Activated T-cell treated with anti-CD3 and anti-CD28 coated beads, Interleukin-2, amount 50 U/mL, for 4 hours (primary cell): ENCODE results near the gene RIT2. TPM values are rescaled to one million over a fixed set of nuclear protein-coding genes. Genes with fewer than 3 reads are reported as not detected.

ENCODE experiments used
- ATAC-seq, 2 donors: fragments of 200-7000 bp; cut with Tn5 transposase; one replicate each; pipeline ENCODE4 v1.10.0; 2021
- DNase-seq: peaks from one replicate; pipeline ENCODE4 v3.0.0-alpha.2; 2020
- H3K27me3 Mint-ChIP-seq: one replicate; pipeline ENCODE4 v1.8.0; 2021; ENCODE audit warnings: low read depth, mixed read lengths
- H3K36me3 Mint-ChIP-seq: one replicate; pipeline ENCODE4 v1.8.0; 2022; ENCODE audit warnings: mixed read lengths; ENCODE audit not compliant: insufficient read depth
- H3K4me1 Mint-ChIP-seq: one replicate; pipeline ENCODE4 v1.8.0; 2021; ENCODE audit warnings: low read depth, mixed read lengths
- H3K4me3 Mint-ChIP-seq: one replicate; pipeline ENCODE4 v1.8.0; 2021; ENCODE audit warnings: mild to moderate bottlenecking, moderate library complexity, mixed read lengths
- H3K9me3 Mint-ChIP-seq: one replicate; pipeline ENCODE4 v1.8.0; 2021; ENCODE audit warnings: mixed read lengths
- total RNA-seq, 3 donors: library from RNA; stranded (reverse); gene quantifications; one replicate each; pipeline ENCODE4 v1.2.1, GENCODE V29; 2021

Gene RIT2
- total RNA-seq, 3 donors from 2014 or later, result not detected

GRCh38 chr18:43067570-43067969 is 47.9 kb downstream of the RIT2 start:
- Mint-ChIP-seq H3K4me1 (no peaks in the 10 kb centered on the region), H3K27me3 (no peaks in the 10 kb centered on the region), H3K9me3 (peaks cover 13% of the 10 kb centered on the region), H3K36me3 (no peaks in the 10 kb centered on the region), H3K4me3 (no peak overlapping the region)
- no peak for DNase-seq
- no peak for ATAC-seq

GRCh38 chr18:43061816-43062215 is 53.7 kb downstream of the RIT2 start:
- H3K4me1 Mint-ChIP-seq, result no peaks in the 10 kb centered on the region
- H3K4me3 Mint-ChIP-seq, result no peak overlapping the region
- H3K36me3 Mint-ChIP-seq, result no peaks in the 10 kb centered on the region
- ATAC-seq (no peak), DNase-seq (no peak)
- H3K27me3 Mint-ChIP-seq, result no peaks in the 10 kb centered on the region
- H3K9me3 Mint-ChIP-seq, result peaks cover 19% of the 10 kb centered on the region

- Mint-ChIP-seq H3K36me3 (no peaks in the 10 kb centered on the region), H3K4me1 (no peaks in the 10 kb centered on the region), H3K27me3 (no peaks in the 10 kb centered on the region), H3K4me3 (no peak overlapping the region), H3K9me3 (peaks cover 14% of the 10 kb centered on the region)
- DNase-seq, result no peak
- ATAC-seq, result no peak
These were observed 54.2 kb downstream of the RIT2 start for GRCh38 chr18:43061318-43061717.

- H3K27me3 Mint-ChIP-seq, result no peaks in the 10 kb centered on the region
- no peak for DNase-seq
- peaks cover 11% of the 10 kb centered on the region for H3K9me3 Mint-ChIP-seq
- H3K4me1 Mint-ChIP-seq, result no peaks in the 10 kb centered on the region
- H3K4me3 Mint-ChIP-seq, result no peak overlapping the region
- no peaks in the 10 kb centered on the region for H3K36me3 Mint-ChIP-seq
- no peak for ATAC-seq
These were observed 55.5 kb downstream of the RIT2 start for GRCh38 chr18:43060020-43060419.

GRCh38 chr18:43054815-43055519 is 60.5 kb downstream of the RIT2 start:
- H3K36me3 Mint-ChIP-seq, result no peaks in the 10 kb centered on the region
- ATAC-seq (no peak), DNase-seq (no peak)
- no peaks in the 10 kb centered on the region for H3K4me1 Mint-ChIP-seq
- H3K4me3 Mint-ChIP-seq, result no peak overlapping the region
- no peaks in the 10 kb centered on the region for H3K27me3 Mint-ChIP-seq
- peaks cover 14% of the 10 kb centered on the region for H3K9me3 Mint-ChIP-seq

GRCh38 chr18:43049021-43049420 is 66.5 kb downstream of the RIT2 start:
- Mint-ChIP-seq H3K27me3 (no peaks in the 10 kb centered on the region), H3K4me3 (no peak overlapping the region), H3K4me1 (no peaks in the 10 kb centered on the region), H3K9me3 (peaks cover 7% of the 10 kb centered on the region), H3K36me3 (no peaks in the 10 kb centered on the region)
- ATAC-seq, result no peak
- DNase-seq, result no peak

GRCh38 chr18:43046322-43046721 is 69.2 kb downstream of the RIT2 start:
- DNase-seq (no peak), ATAC-seq (no peak)
- Mint-ChIP-seq H3K27me3 (no peaks in the 10 kb centered on the region), H3K4me3 (no peak overlapping the region), H3K9me3 (peaks cover 3% of the 10 kb centered on the region), H3K4me1 (no peaks in the 10 kb centered on the region), H3K36me3 (no peaks in the 10 kb centered on the region)

GRCh38 chr18:43043626-43044025 is 71.9 kb downstream of the RIT2 start:
- Mint-ChIP-seq H3K27me3 (no peaks in the 10 kb centered on the region), H3K4me3 (no peak overlapping the region), H3K9me3 (peaks cover 7% of the 10 kb centered on the region), H3K36me3 (no peaks in the 10 kb centered on the region), H3K4me1 (no peaks in the 10 kb centered on the region)
- ATAC-seq, result no peak
- no peak for DNase-seq

GRCh38 chr18:43040281-43040680 is 75.2 kb downstream of the RIT2 start:
- H3K9me3 Mint-ChIP-seq, result peaks cover 10% of the 10 kb centered on the region
- H3K27me3 Mint-ChIP-seq, result no peaks in the 10 kb centered on the region
- H3K36me3 Mint-ChIP-seq, result no peaks in the 10 kb centered on the region
- no peak overlapping the region for H3K4me3 Mint-ChIP-seq
- no peak for ATAC-seq
- no peaks in the 10 kb centered on the region for H3K4me1 Mint-ChIP-seq
- DNase-seq, result no peak

GRCh38 chr18:43034683-43035500 is 80.6 kb downstream of the RIT2 start:
- Mint-ChIP-seq H3K4me1 (no peaks in the 10 kb centered on the region), H3K36me3 (no peaks in the 10 kb centered on the region), H3K27me3 (no peaks in the 10 kb centered on the region), H3K4me3 (no peak overlapping the region), H3K9me3 (peaks cover 22% of the 10 kb centered on the region)
- DNase-seq (no peak), ATAC-seq (no peak)

GRCh38 chr18:43031169-43031568 is 84.3 kb downstream of the RIT2 start:
- no peak overlapping the region for H3K4me3 Mint-ChIP-seq

GRCh38 chr18:43029414-43029813 is 86.1 kb downstream of the RIT2 start:
- ATAC-seq, result no peak
- no peaks in the 10 kb centered on the region for H3K36me3 Mint-ChIP-seq
- no peak overlapping the region for H3K4me3 Mint-ChIP-seq
- no peak for DNase-seq
- H3K9me3 Mint-ChIP-seq, result peaks cover 6% of the 10 kb centered on the region
- no peaks in the 10 kb centered on the region for H3K27me3 Mint-ChIP-seq
- no peaks in the 10 kb centered on the region for H3K4me1 Mint-ChIP-seq

More at GRCh38 chr18:43031169-43031568, 84.3 kb downstream of the RIT2 start:
- H3K36me3 Mint-ChIP-seq, result no peaks in the 10 kb centered on the region
- H3K9me3 Mint-ChIP-seq, result peaks cover 11% of the 10 kb centered on the region
- DNase-seq (no peak), ATAC-seq (no peak)
- H3K4me1 Mint-ChIP-seq, result no peaks in the 10 kb centered on the region
- no peaks in the 10 kb centered on the region for H3K27me3 Mint-ChIP-seq

- Mint-ChIP-seq H3K36me3 (no peaks in the 10 kb centered on the region), H3K4me1 (no peaks in the 10 kb centered on the region), H3K27me3 (no peaks in the 10 kb centered on the region), H3K4me3 (no peak overlapping the region), H3K9me3 (peaks cover 17% of the 10 kb centered on the region)
- DNase-seq, result no peak
- ATAC-seq, result no peak
These were observed 92.6 kb downstream of the RIT2 start for GRCh38 chr18:43022874-43023273.

GRCh38 chr18:43017622-43018021 is 97.9 kb downstream of the RIT2 start:
- H3K4me3 Mint-ChIP-seq, result no peak overlapping the region
- H3K4me1 Mint-ChIP-seq, result no peaks in the 10 kb centered on the region
- H3K36me3 Mint-ChIP-seq, result no peaks in the 10 kb centered on the region
- H3K27me3 Mint-ChIP-seq, result no peaks in the 10 kb centered on the region
- DNase-seq, result no peak
- peaks cover 18% of the 10 kb centered on the region for H3K9me3 Mint-ChIP-seq
- no peak for ATAC-seq

- DNase-seq (no peak), ATAC-seq (no peak)
- Mint-ChIP-seq H3K27me3 (no peaks in the 10 kb centered on the region), H3K9me3 (peaks cover 7% of the 10 kb centered on the region), H3K4me3 (no peak overlapping the region), H3K36me3 (no peaks in the 10 kb centered on the region), H3K4me1 (no peaks in the 10 kb centered on the region)
These were observed 102.0 kb downstream of the RIT2 start for GRCh38 chr18:43013486-43013885.
